Measurements from ENCODE around the gene MRPL12. TPM values are rescaled to one million over a fixed set of nuclear protein-coding genes. Genes with fewer than 3 reads are reported as not detected.
A peak's percentile ranks its signal among the peaks of the same experiment; 100 is the strongest.

MRPL12 gene
- total and polyA plus RNA-seq, 2 experiments from 2014 or later: 50.9 to 153 TPM

- TF ChIP-seq REST (IDR thresholded peaks at IDR 0.05; ENCODE audit: unreplicated experiment): no peak
- no peak for TF ChIP-seq ETS1 (IDR thresholded peaks at IDR 0.05)
- no peak for TF ChIP-seq STAT1 (IDR thresholded peaks at IDR 0.05; ENCODE audit: unreplicated experiment)
- TF ChIP-seq CREB1 (CRISPR knock-in tag; IDR thresholded peaks at IDR 0.05; ENCODE audit: low read depth): no peak
- TF ChIP-seq CTCF (conservative IDR thresholded peaks at IDR 0.05; ENCODE audit: low read depth in 2 of 2): no peak
- no peak for TF ChIP-seq EZH2phosphoT487 (IDR thresholded peaks at IDR 0.05; ENCODE audit: unreplicated experiment)
- no peak for TF ChIP-seq ZNF331 (CRISPR knock-in tag; IDR thresholded peaks at IDR 0.05; ENCODE audit: low read depth)
- TF ChIP-seq POLR2AphosphoS5 (IDR thresholded peaks at IDR 0.05; ENCODE audit: low read depth): no peak
- TF ChIP-seq NANOG (IDR thresholded peaks at IDR 0.05; ENCODE audit: borderline replicate concordance): no peak
These were observed 31.5 kb downstream of the MRPL12 start (continued) for GRCh38 chr17:81734405-81735263.

GRCh38 chr17:81735264-81736102, 32.3 kb downstream of the MRPL12 start:
- H3K4me3 ChIP-seq: no peak overlapping the region
- H3K36me3 Mint-ChIP-seq (ENCODE audit: low read depth): no peaks in the 10 kb centered on the region
- no peaks in the 10 kb centered on the region for H3K36me3 ChIP-seq (ENCODE audit: insufficient read depth)
- H2AFZ ChIP-seq: peak overlapping the region; percentile 66
- H3K4me1 Mint-ChIP-seq: peaks cover 24% of the 10 kb centered on the region
- no peaks in the 10 kb centered on the region for H4K20me1 ChIP-seq (replicated peaks; ENCODE audit: insufficient read depth)
- ATAC-seq: peak; percentile 7
- H3K9me3 Mint-ChIP-seq: no peaks in the 10 kb centered on the region
- H3K9me2 ChIP-seq (ENCODE audit: insufficient read depth): no peaks in the 10 kb centered on the region
- no peak for DNase-seq (ENCODE audit: low spot score)
- peaks cover 18% of the 10 kb centered on the region for H3K27me3 Mint-ChIP-seq (ENCODE audit: insufficient read depth, low read depth, poor library complexity)
- H3K27ac Mint-ChIP-seq: no peak overlapping the region
- H3K4me3 Mint-ChIP-seq: no peak overlapping the region; the same call in 2 of the 3 replicates
- no peaks in the 10 kb centered on the region for H3K79me2 ChIP-seq (replicated peaks; ENCODE audit: insufficient read depth)
- H3K27me3 ChIP-seq (ENCODE audit: insufficient read depth): no peaks in the 10 kb centered on the region
- H3K4me1 ChIP-seq (ENCODE audit: insufficient read depth): peaks cover 7% of the 10 kb centered on the region; the same call in 1 of the 2 replicates
- no peak overlapping the region for H3K27ac ChIP-seq (ENCODE audit: low read depth)
- H3K4me2 ChIP-seq: no peak overlapping the region
- peaks cover 12% of the 10 kb centered on the region for H3F3A ChIP-seq (replicated peaks; ENCODE audit: low read depth)
- no peak for TF ChIP-seq CREB1 (CRISPR knock-in tag; IDR thresholded peaks at IDR 0.05; ENCODE audit: low read depth)
- TF ChIP-seq ZNF462 (CRISPR knock-in tag; IDR thresholded peaks at IDR 0.05): no peak

All from GM23338 (cell line).